Spleen (tissue), 11 donors: ENCODE results near the gene CD14. TPM values are rescaled to one million over a fixed set of nuclear protein-coding genes. Genes with fewer than 3 reads are reported as not detected.
A peak's percentile ranks its signal among the peaks of the same experiment; 100 is the strongest.
"Not testable (repeated sequence)": the region's sequence is repeated elsewhere in the genome, so short reads cannot be mapped to it uniquely, and the experiment has no call there.

Experiments used
- DNase-seq: peaks from one replicate; pipeline ENCODE4 v3.0.0-alpha.2; 2020
- H3K27ac ChIP-seq, 8 donors: fragments of 200-600 bp; sonication (generic) in 7 of 8; 1 replicate in 4 of 8; 2 replicates in 4 of 8; pipeline versions ENCODE4 v1.5.0 to v1.8.0; 2016 to 2021; ENCODE audit warnings: inconsistent platforms in 4 of 8, mild to moderate bottlenecking in 4 of 8, moderate library complexity in 1 of 8
- H3K27me3 ChIP-seq, 7 donors: fragments of 200-600 bp; sonication (generic) in 6 of 7; replicated peaks in 1 of 7; 1 replicate in 4 of 7; 2 replicates in 3 of 7; pipeline versions ENCODE4 v1.5.0 to v1.8.0; 2016 to 2021; ENCODE audit warnings: inconsistent platforms in 3 of 7, mild to moderate bottlenecking in 1 of 7
- H3K36me3 ChIP-seq, 6 donors: fragments of 200-600 bp; sonication (generic) in 5 of 6; 1 replicate in 4 of 6; 2 replicates in 2 of 6; pipeline versions ENCODE4 v1.5.0 to v1.8.0; 2016 to 2021; ENCODE audit warnings: inconsistent platforms in 2 of 6
- H3K4me1 ChIP-seq, 6 donors: fragments of 200-600 bp; sonication (generic) in 5 of 6; 1 replicate in 3 of 6; 2 replicates in 3 of 6; pipeline versions ENCODE4 v1.5.0 to v1.8.0; 2016 to 2021; ENCODE audit warnings: inconsistent platforms in 3 of 6
- H3K4me3 ChIP-seq, 8 donors: fragments of 200-600 bp; sonication (generic) in 7 of 8; 1 replicate in 4 of 8; 2 replicates in 4 of 8; pipeline versions ENCODE4 v1.5.0 to v1.8.0; 2016 to 2021; ENCODE audit warnings: inconsistent platforms in 4 of 8, mild to moderate bottlenecking in 4 of 8, moderate library complexity in 2 of 8
- H3K9me3 ChIP-seq, 8 donors: fragments of 200-600 bp; sonication (generic) in 7 of 8; 1 replicate in 4 of 8; 2 replicates in 4 of 8; pipeline versions ENCODE4 v1.5.0 to v1.8.0; 2016 to 2021; ENCODE audit warnings: inconsistent platforms in 4 of 8
- POLR2A ChIP-seq, 3 donors: fragments of 450-650 bp; IDR thresholded peaks; one replicate each; pipeline ENCODE4 v1.5.1; 2017; ENCODE audit warnings: antibody characterized with exemption in 3 of 3, mild to moderate bottlenecking in 1 of 3
- POLR2AphosphoS5 ChIP-seq, 3 donors: sonication (generic); formaldehyde crosslinking; IDR thresholded peaks; one replicate each; pipeline ENCODE4 v1.5.1; 2017; ENCODE audit warnings: antibody characterized with exemption in 3 of 3
- WGBS, 5 donors: extraction: QIAGEN DNeasy Blood & Tissue Kit in 3 of 5; methylation state at CpG; one replicate each; pipeline versions ENCODE4 v1.1.5 to v1.1.7; 2013 to 2018; 5-methylcytosine and 5-hydroxymethylcytosine counted together
- intact Hi-C: fragments of 100-400 bp; cut with DNase I; formaldehyde crosslinking; loops from one replicate; pipeline ENCODE4 v1.15.0; 2023; ENCODE audit warnings: low total_unique reads
- polyA plus RNA-seq, 3 donors: library from polyadenylated mRNA; stranded (reverse); fragments of 200-250 nt; gene quantifications; one replicate each; pipeline ENCODE4 v1.2.1, GENCODE V29; 2013
- total RNA-seq, 7 donors: library from RNA; depleted of rRNA in 3 of 7; stranded (reverse); fragments of >200 nt in 3 of 7; fragmentation: NEBNext Ultra II Directional in 4 of 7; extraction: Animal tissue kit (Norgen Biotek cat#: 25700) in 4 of 7; gene quantifications; one replicate each; pipeline versions ENCODE4 v1.1.0 to v1.2.1, GENCODE V29; 2016 to 2021
- TF ChIP-seq, protein P1 (sequence below), 11 experiments: fragments of 200-600 bp in 7 of 11; fragments of 450-650 bp in 4 of 11; sonication (generic) in 4 of 11; IDR thresholded peaks in 8 of 11; conservative IDR thresholded peaks in 3 of 11; 1 replicate in 7 of 11; 2 replicates in 4 of 11; pipeline versions ENCODE4 v1.4.0 to v1.8.0; 2016 to 2021; ENCODE audit warnings: antibody characterized with exemption in 11 of 11, inconsistent platforms in 4 of 11, mild to moderate bottlenecking in 1 of 11
- donor health status: healthy with polysubstance abuse.
- donor health status: DM: no; HTN: no; CAD: no; lungs with moderate emphysema.
- donor health status: DM: no; HTN: no; CAD: no.
- donor health status: Bipolar disorder and iron deficiency.
- donor health status: healthy.
- donor health status: DM: no; HTN: no; CAD: no.
- donor health status: DM: yes; HTN: yes; CAD: no.

CD14 gene
- total and polyA plus RNA-seq, 10 donors, result 40.2 to 209 (median 87.9) TPM

GRCh38 chr5:140674211-140674610 is 41.2 kb upstream of the CD14 start:
- intact Hi-C loops, result no loop called here
- no peak for DNase-seq
- Histone ChIP-seq H3K9me3 (no peaks in the 10 kb centered on the region), H3K36me3 (peaks cover 0 to 100% (median 92%) of the 10 kb centered on the region in 6 donors), H3K4me3 (no peak overlapping the region), H3K27me3 (no peaks in the 10 kb centered on the region), H3K27ac (no peak overlapping the region), H3K4me1 (no peaks in the 10 kb centered on the region)
- TF ChIP-seq, protein P1, sequence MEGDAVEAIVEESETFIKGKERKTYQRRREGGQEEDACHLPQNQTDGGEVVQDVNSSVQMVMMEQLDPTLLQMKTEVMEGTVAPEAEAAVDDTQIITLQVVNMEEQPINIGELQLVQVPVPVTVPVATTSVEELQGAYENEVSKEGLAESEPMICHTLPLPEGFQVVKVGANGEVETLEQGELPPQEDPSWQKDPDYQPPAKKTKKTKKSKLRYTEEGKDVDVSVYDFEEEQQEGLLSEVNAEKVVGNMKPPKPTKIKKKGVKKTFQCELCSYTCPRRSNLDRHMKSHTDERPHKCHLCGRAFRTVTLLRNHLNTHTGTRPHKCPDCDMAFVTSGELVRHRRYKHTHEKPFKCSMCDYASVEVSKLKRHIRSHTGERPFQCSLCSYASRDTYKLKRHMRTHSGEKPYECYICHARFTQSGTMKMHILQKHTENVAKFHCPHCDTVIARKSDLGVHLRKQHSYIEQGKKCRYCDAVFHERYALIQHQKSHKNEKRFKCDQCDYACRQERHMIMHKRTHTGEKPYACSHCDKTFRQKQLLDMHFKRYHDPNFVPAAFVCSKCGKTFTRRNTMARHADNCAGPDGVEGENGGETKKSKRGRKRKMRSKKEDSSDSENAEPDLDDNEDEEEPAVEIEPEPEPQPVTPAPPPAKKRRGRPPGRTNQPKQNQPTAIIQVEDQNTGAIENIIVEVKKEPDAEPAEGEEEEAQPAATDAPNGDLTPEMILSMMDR (IDR thresholded peaks at IDR 0.05 in 8 of 11, conservative IDR thresholded peaks at IDR 0.05 in 3 of 11), result no peak
- TF ChIP-seq POLR2AphosphoS5 (IDR thresholded peaks at IDR 0.05) (no peak), POLR2A (IDR thresholded peaks at IDR 0.05) (no peak)
- 68 to 91% (median 80%) methylated on average over 2 of the region's 2 CpGs for WGBS, 5 donors

GRCh38 chr5:140673187-140673976 is 40.4 kb upstream of the CD14 start, which contains the start of gene DND1:
Gene DND1, minus strand, starts transcription at chr5:140673576. Its CDS starts 34 bp downstream, at chr5:140673542.
- no peak for DNase-seq

DNA sequence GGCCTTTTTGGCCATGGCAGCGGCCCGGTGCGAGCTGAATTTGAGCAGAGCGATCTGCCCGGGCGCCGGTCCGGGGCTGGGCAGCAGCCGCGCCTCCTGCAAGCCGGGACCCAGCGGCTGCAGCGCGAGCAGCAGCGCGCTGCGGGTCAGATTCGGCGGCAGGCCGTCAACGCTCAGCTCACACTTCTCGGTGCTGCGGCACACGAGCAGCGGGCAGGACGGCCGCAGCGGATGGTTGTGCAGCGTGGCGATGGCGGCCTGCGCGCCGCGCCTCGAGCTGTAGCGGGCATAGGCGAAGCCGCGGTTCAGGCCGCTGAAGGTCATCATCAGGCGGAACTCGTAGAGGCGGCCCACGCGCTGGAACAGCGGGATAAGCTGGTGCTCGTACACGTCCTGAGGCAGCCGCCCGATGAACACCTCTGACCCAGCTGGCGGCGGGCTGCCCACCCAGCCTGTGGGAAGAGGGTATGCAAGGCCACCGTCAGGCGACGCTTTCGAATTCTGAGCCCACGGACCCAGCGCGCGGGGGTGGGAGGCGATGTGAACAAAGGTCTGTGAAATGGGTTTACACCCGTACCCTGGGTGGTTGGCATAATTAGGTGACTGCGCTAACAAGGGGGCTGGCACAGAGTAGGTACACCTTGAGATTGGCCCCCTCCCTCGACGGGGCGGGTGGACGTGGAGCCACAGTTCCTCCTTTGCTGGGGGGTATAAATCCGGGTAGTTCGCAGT is 39.6 kb upstream of the CD14 start:
- WGBS, 5 donors, result 75 to 91% (median 84%) methylated on average over 50 to 70 of the region's 70 CpGs
- Histone ChIP-seq H3K27me3 (no peaks in the 10 kb centered on the region), H3K4me3 (peak overlapping the region in 2 of 8 donors; percentile 29 to 41), H3K27ac (no peak overlapping the region), H3K4me1 (peaks cover 0 to 5% (median 0%) of the 10 kb centered on the region in 6 donors), H3K9me3 (no peaks in the 10 kb centered on the region), H3K36me3 (peaks cover 0 to 100% (median 93%) of the 10 kb centered on the region in 6 donors)
- peak; percentile 87 for DNase-seq
- intact Hi-C loops, result no loop called here
- TF ChIP-seq, protein P1 (IDR thresholded peaks at IDR 0.05 in 8 of 11, conservative IDR thresholded peaks at IDR 0.05 in 3 of 11), result no peak
- TF ChIP-seq POLR2A (IDR thresholded peaks at IDR 0.05) (no peak), POLR2AphosphoS5 (IDR thresholded peaks at IDR 0.05) (peak; percentile 11 to 72 (median 40))

More at GRCh38 chr5:140673187-140673976, 40.4 kb upstream of the CD14 start, which contains the start of gene DND1:
- Histone ChIP-seq H3K4me3 (peak within 1 kb of the TSS in 2 of 8 donors; percentile 29 to 41), H3K9me3 (no peaks in the 10 kb centered on the region), H3K4me1 (no peaks in the 10 kb centered on the region), H3K27ac (no peak within 1 kb of the TSS), H3K36me3 (peaks cover 0 to 100% (median 94%) of the 10 kb centered on the region in 6 donors), H3K27me3 (no peaks in the 10 kb centered on the region)
- intact Hi-C loops, result no loop called here
- peak in 2 of 3 donors; percentile 6 to 72 for TF ChIP-seq POLR2AphosphoS5 (IDR thresholded peaks at IDR 0.05)
- no peak for TF ChIP-seq POLR2A (IDR thresholded peaks at IDR 0.05)
- WGBS, 5 donors, result 92 to 97% (median 93%) methylated on average over 39 to 45 of the region's 45 CpGs

DNA sequence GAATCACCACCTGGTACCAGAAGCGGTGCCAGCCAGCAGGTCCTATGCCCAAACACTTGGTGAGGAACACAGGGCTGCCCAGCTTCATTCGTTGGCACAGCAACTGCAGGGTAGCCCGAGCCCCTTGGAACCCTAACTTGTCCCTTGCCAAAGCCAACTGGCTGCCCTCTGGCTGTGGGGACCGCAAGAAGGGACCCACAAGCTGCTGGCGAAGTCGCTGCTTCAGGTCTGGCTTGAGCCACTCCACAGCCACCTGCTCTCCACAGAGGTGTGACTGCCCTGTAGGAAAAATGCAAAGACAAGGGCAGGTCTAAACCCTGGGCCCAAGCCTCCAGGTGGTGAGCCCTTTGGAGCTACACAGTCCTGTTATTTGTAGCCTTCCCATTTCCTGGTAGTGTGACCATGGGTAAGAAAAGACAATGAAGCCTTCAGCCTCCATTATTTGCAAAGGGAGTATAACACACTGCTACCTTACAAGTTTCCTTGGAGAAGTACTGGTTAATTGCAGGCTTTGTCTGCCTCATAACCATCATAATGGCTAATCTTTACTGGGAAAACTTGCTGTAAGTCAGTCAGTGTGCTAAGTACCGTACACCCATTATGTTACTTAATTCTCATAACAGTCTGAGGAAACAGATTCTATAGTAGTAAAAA is 38.6 kb upstream of the CD14 start:
- peaks cover 0 to 99% (median 83%) of the 10 kb centered on the region in 6 donors for H3K36me3 ChIP-seq
- DNase-seq, result no peak
- WGBS, 5 donors, result 94 to 99% (median 98%) methylated on average over 4 to 6 of the region's 7 CpGs
- H3K4me3 ChIP-seq, result no peak overlapping the region
- TF ChIP-seq POLR2A (IDR thresholded peaks at IDR 0.05), result no peak
- TF ChIP-seq, protein P1 (IDR thresholded peaks at IDR 0.05 in 8 of 11, conservative IDR thresholded peaks at IDR 0.05 in 3 of 11), result no peak
- intact Hi-C loops, result no loop called here
- peaks cover 1 to 15% (median 8%) of the 10 kb centered on the region in 6 donors for H3K4me1 ChIP-seq
- no peak overlapping the region for H3K27ac ChIP-seq
- H3K9me3 ChIP-seq, result no peaks in the 10 kb centered on the region
- H3K27me3 ChIP-seq, result no peaks in the 10 kb centered on the region

- H3K9me3 ChIP-seq, H3K27me3 ChIP-seq, intact Hi-C loops, H3K27ac ChIP-seq, H3K4me3 ChIP-seq, DNase-seq: not testable (repeated sequence)
- peaks cover 0 to 93% (median 78%) of the 10 kb centered on the region in 6 donors for H3K36me3 ChIP-seq
- H3K4me1 ChIP-seq, result peaks cover 5 to 20% (median 13%) of the 10 kb centered on the region in 6 donors
- WGBS, 5 donors, result 93 to 100% (median 94%) methylated on average over 2 to 4 of the region's 4 CpGs
These were observed 38.1 kb upstream of the CD14 start for GRCh38 chr5:140671035-140671434.
